ENCODE measurements around the gene SSTR5.

The SSTR5 gene

DNA sequence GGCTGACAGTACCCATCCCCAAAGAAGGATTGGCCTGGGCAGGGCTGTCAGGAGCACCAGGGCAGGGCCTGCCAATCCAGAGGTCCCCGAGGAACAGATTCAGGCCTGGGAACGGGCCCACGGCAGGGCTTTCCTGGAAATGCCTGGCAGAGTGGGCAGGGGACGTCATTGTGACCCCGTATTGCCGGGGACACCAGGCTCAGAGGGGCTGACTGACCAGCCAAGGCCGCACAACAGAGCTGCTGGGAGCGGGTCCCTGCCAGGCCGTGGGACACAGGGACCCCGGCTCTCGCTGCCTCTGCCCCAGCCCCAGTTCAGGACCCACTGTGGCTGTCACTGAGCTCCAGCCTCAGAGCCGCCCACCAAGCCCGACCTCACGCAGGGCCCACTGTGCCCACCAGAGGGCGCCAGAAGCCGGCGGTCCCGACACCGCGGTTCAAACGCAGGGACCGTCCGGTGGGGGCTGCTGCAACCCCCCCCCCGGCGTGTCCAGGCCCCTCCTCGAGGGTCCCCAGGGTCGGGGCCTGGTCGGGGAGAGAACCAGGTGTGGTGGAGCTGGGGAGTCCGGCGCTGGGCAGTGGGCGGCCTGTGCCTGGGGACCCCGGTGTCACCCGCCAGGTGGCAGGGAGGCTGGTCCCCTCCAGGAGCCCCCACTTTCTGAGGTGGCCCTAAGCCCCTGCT is 15.2 kb upstream of the SSTR5 start:
- no peak for TF ChIP-seq ZFX (IDR thresholded peaks at IDR 0.05; ENCODE audit: borderline replicate concordance)
- TF ChIP-seq, protein P1, sequence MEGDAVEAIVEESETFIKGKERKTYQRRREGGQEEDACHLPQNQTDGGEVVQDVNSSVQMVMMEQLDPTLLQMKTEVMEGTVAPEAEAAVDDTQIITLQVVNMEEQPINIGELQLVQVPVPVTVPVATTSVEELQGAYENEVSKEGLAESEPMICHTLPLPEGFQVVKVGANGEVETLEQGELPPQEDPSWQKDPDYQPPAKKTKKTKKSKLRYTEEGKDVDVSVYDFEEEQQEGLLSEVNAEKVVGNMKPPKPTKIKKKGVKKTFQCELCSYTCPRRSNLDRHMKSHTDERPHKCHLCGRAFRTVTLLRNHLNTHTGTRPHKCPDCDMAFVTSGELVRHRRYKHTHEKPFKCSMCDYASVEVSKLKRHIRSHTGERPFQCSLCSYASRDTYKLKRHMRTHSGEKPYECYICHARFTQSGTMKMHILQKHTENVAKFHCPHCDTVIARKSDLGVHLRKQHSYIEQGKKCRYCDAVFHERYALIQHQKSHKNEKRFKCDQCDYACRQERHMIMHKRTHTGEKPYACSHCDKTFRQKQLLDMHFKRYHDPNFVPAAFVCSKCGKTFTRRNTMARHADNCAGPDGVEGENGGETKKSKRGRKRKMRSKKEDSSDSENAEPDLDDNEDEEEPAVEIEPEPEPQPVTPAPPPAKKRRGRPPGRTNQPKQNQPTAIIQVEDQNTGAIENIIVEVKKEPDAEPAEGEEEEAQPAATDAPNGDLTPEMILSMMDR (IDR thresholded peaks at IDR 0.05) = peak; percentile 87
- no peak overlapping the region for H3K27ac ChIP-seq

- H3K27ac ChIP-seq = no peak overlapping the region
- TF ChIP-seq, protein P1 (IDR thresholded peaks at IDR 0.05) = no peak
- TF ChIP-seq ZFX (IDR thresholded peaks at IDR 0.05; ENCODE audit: borderline replicate concordance) = no peak
These were observed 14.3 kb upstream of the SSTR5 start for GRCh38 chr16:1058216-1058615.

- TF ChIP-seq, protein P1 (IDR thresholded peaks at IDR 0.05) = no peak
- no peak for TF ChIP-seq ZFX (IDR thresholded peaks at IDR 0.05; ENCODE audit: borderline replicate concordance)
- no peak overlapping the region for H3K27ac ChIP-seq
These were observed 13.2 kb upstream of the SSTR5 start for GRCh38 chr16:1059310-1059709.

GRCh38 chr16:1060416-1061340 is 11.9 kb upstream of the SSTR5 start:
- TF ChIP-seq, protein P1 (IDR thresholded peaks at IDR 0.05) = no peak
- TF ChIP-seq ZFX (IDR thresholded peaks at IDR 0.05; ENCODE audit: borderline replicate concordance) = no peak
- no peak overlapping the region for H3K27ac ChIP-seq

- H3K27ac ChIP-seq = no peak overlapping the region
- no peak for TF ChIP-seq ZFX (IDR thresholded peaks at IDR 0.05; ENCODE audit: borderline replicate concordance)
- TF ChIP-seq, protein P1 (IDR thresholded peaks at IDR 0.05) = no peak
These were observed 10.6 kb upstream of the SSTR5 start for GRCh38 chr16:1061769-1062505.

DNA sequence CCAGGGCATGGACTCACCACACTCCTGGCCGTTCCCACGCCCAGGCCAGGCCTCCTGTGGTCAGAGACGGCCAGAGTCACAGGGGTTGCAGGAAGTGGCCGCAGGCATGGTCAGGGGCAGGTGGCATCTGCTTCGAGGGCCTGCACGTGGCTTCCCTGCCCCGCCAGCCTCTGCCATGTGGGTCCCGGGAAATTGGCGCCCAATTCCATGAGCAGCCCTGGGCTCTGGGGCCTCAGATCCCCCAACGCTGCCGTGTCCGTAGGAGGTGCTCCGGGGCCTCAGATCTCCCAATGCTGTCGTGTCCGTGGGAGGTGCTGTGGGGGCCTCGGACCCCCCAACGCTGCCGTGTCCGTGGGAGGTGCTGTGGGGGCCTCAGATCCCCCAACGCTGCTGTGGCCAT is 9.7 kb upstream of the SSTR5 start:
- H3K27ac ChIP-seq = no peak overlapping the region
- TF ChIP-seq ZFX (IDR thresholded peaks at IDR 0.05; ENCODE audit: borderline replicate concordance) = no peak
- TF ChIP-seq, protein P1 (IDR thresholded peaks at IDR 0.05) = no peak

Data from 22Rv1 (cell line).